ENCODE results near the gene IQCN.
A peak's percentile ranks its signal among the peaks of the same experiment; 100 is the strongest.

Gene IQCN

GRCh38 chr19:18286973-18287635 lies 12.9 kb upstream of the IQCN start:
- no peak for DNase-seq

- no peak for DNase-seq
Observed at GRCh38 chr19:18284712-18285360, 10.6 kb upstream of the IQCN start.

DNA sequence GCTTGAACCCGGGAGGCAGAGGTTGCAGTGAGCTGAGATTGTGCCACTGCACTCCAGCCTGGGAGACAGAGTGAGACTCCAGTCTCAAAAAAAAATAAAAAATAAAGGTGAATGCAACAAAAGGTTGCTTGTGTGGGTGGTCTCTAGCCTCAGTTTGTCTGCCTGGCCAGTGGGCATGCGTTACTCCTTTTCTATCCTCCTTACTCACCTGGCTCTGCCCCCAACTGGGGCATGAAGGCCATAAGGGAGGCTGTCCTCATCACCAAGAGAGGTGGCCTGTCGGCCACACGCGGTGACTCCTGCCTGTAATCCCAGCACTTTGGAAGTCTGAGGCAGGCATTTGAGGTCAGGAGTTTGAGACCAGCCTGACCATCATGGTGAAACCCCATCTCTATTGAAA lies 9.1 kb upstream of the IQCN start:
- no peak for DNase-seq

DNA sequence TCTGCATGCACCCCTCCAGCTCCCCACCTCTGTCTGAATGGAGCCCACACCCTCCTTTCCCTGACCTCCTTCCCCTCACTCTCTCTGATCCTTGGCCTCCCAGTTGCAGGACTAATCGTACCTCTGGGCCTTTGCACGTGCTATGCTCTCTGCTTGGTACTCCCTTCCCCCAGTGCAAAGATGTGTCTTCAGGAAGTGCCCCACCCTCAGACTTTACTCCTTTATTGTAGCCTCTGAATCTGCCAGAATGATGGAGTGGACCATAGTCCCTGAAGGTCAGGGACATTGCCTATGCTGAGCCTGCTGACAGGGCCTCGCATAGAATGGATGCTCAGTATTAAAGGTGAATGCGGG lies 8.5 kb upstream of the IQCN start:
- no peak for DNase-seq

DNA sequence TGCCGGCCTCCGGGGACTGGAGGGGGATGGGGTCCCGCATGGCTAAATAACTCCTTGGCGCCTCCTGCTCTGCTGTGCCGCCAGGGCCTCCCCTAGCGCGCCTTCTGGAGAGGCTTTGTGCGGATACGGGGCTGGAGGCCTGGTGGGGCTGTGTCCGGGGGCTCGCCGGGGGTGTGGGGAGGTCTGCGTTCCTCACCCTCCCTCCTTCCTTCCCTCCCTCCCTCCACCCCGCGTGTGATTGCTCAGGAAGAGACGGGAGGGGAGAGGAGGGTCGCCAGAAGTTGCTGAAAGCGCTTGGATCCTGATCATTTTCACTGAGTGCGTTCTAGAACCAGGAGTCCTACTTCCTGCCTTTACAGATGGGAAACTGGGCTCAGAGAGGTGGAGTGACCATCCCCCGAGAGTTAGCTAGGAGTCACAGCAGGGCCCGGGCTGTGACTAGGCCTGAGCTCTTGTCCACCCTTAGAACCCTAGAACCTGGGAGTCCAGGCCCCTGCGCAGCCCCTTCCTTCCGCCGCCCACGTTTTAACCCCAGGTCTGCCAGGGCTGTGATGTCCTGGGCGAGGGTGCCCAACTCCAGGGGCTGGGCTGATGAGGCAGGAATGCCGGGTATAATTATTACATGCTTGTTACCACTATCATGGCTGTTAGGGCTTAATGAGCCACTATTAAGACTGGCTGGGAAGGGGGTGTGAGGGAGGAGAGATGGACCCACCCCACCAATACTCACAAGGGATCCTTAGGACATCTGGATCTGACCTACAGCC lies 8.0 kb upstream of the IQCN start:
- DNase-seq: no peak

GRCh38 chr19:18281082-18282020 lies 7.1 kb upstream of the IQCN start, which contains the start of gene JUND:
Gene JUND, minus strand, starts transcription at chr19:18281622. Its CDS starts 138 bp downstream, at chr19:18281484.
- DNase-seq: peak; percentile 97

GRCh38 chr19:18280247-18281081 lies 6.2 kb upstream of the IQCN start:
- DNase-seq: peak; percentile 46

GRCh38 chr19:18279516-18280246 lies 5.4 kb upstream of the IQCN start:
- peak; percentile 83 for DNase-seq

- DNase-seq: no peak
Observed at GRCh38 chr19:18279266-18279515, 4.9 kb upstream of the IQCN start.

- DNase-seq: no peak
Observed at GRCh38 chr19:18278521-18279265, 4.4 kb upstream of the IQCN start.

GRCh38 chr19:18274781-18275356 lies 617 bp upstream of the IQCN start:
- peak; percentile 66 for DNase-seq

- no peak for DNase-seq
Observed at GRCh38 chr19:18273561-18274218, 562 bp downstream of the IQCN start.

DNA sequence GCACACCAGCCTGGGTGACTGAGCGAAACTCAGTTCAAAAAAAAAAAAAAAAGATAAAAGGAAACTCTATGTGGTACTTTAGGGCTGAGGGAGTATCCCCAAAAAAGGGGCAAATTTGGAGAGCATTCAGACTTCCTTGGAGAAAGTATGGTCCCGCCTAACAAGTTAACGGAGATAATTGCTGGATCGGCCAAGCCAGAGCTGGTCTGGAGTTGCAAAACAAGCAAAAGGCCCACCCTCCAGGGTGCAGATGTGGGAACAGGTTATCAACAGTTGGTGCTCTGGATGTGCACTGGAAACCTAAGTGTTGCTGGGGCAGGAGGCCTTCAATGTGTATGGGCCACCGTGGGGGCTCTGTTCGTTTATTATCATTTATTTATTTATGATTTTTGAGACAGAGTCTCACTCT lies 2.8 kb downstream of the IQCN start:
- no peak for DNase-seq

DNA sequence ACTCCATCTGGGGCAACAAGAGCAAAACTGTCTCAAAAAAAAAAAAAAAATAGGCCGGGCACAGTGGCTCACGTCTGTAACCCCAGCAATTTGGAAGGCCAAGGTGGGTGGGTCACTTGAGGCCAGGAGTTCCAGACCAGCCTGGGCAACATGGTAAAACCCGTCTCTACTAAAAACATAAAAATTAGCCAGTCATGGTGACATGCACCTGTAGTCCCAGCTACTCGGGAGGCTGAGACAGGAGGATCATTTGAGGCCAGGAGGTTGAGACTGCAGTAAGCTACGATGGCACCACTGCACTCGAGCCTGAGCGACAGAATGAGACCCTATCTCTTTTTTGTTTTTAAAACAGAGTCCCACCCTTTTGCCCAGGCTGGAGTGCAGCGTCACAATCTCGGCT lies 3.9 kb downstream of the IQCN start:
- DNase-seq: no peak

DNA sequence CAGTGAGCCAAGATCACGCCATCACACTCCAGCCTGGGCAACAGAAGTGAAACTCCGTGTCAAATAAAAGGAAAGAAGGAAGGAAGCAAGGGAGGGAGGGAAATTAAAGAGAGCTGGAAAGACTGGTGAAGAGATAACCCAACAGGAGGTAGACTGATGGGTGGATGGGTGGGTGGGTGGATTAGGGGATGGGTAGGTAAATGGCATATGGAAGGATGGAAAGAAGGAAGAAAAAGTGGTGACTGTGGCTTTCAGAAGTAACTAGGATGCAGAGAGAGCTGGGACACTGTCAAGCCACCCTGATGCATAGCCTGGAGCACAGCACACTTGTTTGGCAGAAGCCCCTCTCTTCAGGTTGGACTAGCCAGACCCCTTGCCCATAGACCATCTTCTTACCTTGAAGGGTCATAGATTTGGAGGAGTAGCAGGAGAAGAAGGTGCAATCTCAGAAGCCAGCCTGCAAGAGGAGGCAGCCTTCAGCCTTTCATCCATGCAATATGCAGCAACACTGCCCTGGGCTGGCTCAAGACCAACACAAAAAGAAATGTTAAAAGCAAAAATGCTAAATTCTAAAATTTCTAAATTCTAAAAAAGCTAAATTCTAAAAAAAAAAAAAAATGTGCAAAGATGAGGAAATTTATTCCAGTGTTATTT lies 5.1 kb downstream of the IQCN start:
- DNase-seq: no peak

DNA sequence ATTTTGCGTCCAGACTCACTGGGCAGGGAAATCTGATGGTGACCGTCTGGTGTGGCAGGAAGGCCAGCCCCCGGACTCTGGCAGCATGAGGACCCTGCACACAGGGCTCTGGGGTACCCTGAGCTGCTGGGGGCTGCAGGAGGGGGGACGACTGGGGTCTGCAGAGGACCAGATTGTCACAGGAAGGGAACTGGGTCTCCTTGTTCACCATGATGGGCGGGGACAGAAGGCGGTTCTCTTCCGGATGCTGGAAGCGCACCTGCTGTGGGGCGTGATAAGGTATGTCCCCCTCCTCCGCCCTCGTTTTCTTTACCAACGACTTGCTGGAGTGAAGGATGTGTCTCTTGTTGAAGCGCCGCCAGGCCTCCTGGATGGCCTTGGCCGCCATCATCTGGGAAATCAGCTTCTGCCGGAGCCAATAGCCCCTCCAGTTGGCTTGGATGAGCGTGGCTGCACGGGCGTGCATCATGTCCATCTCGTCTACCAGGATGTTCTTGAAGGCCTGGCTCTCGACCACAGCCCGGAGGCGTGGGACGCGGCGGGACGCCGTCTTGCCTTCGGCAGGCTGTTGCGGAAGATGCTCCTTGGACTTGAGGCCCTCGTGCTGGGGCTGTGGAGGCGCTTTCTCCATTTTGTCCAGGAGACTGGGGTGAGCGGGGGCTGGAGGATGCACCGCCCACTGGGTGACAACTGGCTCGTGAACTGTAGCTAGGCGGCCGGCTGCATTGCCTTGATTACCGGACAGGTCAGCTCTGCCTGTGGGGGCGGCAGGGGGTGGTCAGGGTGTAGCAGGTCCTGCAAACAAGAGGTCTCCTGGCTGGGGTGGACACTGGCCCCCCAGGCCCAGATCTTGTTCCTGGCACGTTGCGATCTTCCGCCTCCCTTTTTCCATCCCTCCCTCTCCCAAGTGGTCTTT lies 7.2 kb downstream of the IQCN start:
- DNase-seq: no peak

- no peak for DNase-seq
Observed at GRCh38 chr19:18265582-18265981, 8.7 kb downstream of the IQCN start.

DNA sequence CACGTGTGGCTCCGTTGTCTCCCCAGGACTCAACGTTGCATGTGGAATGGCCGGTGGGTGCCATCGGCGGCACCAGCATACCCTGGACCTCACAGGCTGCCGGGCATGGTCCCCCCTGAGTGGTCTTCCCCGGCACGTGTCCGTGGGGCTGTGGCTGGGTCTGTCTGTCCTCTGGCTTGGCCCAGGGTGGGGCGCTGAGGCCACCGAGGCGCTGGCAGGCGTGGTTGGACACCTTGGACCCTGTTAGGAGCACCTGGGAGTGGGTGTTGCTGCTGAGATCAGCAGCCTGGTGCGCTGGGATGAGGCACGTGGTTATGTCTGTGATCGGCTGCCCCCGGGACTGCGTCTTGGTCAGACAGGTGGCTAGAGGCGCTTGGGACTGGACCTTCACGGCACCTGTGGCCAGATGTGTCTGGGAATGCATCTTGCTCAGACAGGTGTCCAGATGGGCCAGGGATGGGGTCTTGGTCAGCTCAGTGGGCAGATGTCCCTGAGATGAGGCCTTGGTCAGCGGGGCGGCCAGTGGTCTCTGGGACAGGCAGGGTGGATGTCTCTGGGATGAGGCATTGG lies 9.2 kb downstream of the IQCN start:
- no peak for DNase-seq

All from T1000 (cell line).